GM12891 (cell line): ENCODE measurements around the gene ARRB2.

Source experiments
- DNase-seq: peaks from one replicate; pipeline ENCODE4 v3.0.0; 2011; ENCODE audit warnings: low spot score; ENCODE audit not compliant: insufficient read length
- FAIRE-seq: peaks from 2 replicates; lab custom pipeline; 2011; peaks lifted over from hg19 to GRCh38; lab: Jason Lieb, UNC
- PAX5 ChIP-seq: IDR thresholded peaks from 2 replicates; pipeline ENCODE4 v1.6.1; 2011; ENCODE audit warnings: low read length, moderate library complexity, mild to moderate bottlenecking; ENCODE audit not compliant: insufficient read depth, severe bottlenecking
- POLR2A ChIP-seq: IDR thresholded peaks from 2 replicates; pipeline ENCODE4 v1.6.1; 2011; ENCODE audit warnings: low read depth, low read length, control low read depth
- POLR2AphosphoS5 ChIP-seq: IDR thresholded peaks from 2 replicates; pipeline ENCODE4 v1.6.1; 2011; ENCODE audit warnings: low read depth, low read length, control low read depth
- POU2F2 ChIP-seq: IDR thresholded peaks from 2 replicates; pipeline ENCODE4 v1.6.1; 2011; ENCODE audit warnings: low read depth, mild to moderate bottlenecking, control low read depth, low read length, moderate library complexity
- SPI1 ChIP-seq: IDR thresholded peaks from 2 replicates; pipeline ENCODE4 v1.6.1; 2011; ENCODE audit warnings: low read depth, low read length, control low read depth
- TAF1 ChIP-seq: IDR thresholded peaks from 2 replicates; pipeline ENCODE4 v1.6.1; 2011; ENCODE audit warnings: low read depth, low read length, control low read depth

Gene ARRB2

GRCh38 chr17:4740584-4740983, 30.2 kb downstream of the ARRB2 start:
- DNase-seq (no peak), FAIRE-seq (no peak)
- TF ChIP-seq POLR2AphosphoS5 (no peak), POLR2A (no peak), POU2F2 (no peak), TAF1 (no peak), SPI1 (no peak), PAX5 (no peak)

- TF ChIP-seq TAF1 (no peak), SPI1 (no peak), POLR2A (no peak), PAX5 (no peak), POU2F2 (no peak), POLR2AphosphoS5 (no peak)
- FAIRE-seq (no peak), DNase-seq (no peak)
These were observed 31.1 kb downstream of the ARRB2 start for GRCh38 chr17:4741544-4741943.

- TF ChIP-seq POLR2AphosphoS5 (no peak), PAX5 (no peak), POU2F2 (no peak)
- DNase-seq, result no peak
- no peak for FAIRE-seq
These were observed 31.7 kb downstream of the ARRB2 start for GRCh38 chr17:4742133-4742532.

- no peak for FAIRE-seq
- TF ChIP-seq TAF1, result no peak
- no peak for TF ChIP-seq POU2F2
- no peak for TF ChIP-seq SPI1
- no peak for TF ChIP-seq POLR2AphosphoS5
- TF ChIP-seq POLR2A, result no peak
- no peak for TF ChIP-seq PAX5
- DNase-seq, result no peak
These were observed 32.2 kb downstream of the ARRB2 start for GRCh38 chr17:4742629-4743028.

- TF ChIP-seq TAF1 (no peak), SPI1 (no peak), POLR2A (no peak), POU2F2 (no peak), PAX5 (no peak), POLR2AphosphoS5 (no peak)
- FAIRE-seq, result no peak
- no peak for DNase-seq
These were observed 32.8 kb downstream of the ARRB2 start for GRCh38 chr17:4743216-4743615.

GRCh38 chr17:4743898-4744297, 33.5 kb downstream of the ARRB2 start:
- DNase-seq (no peak), FAIRE-seq (no peak)
- TF ChIP-seq PAX5 (no peak), SPI1 (no peak), TAF1 (no peak), POU2F2 (no peak), POLR2A (no peak), POLR2AphosphoS5 (no peak)

GRCh38 chr17:4744999-4745969, 34.9 kb downstream of the ARRB2 start:
- TF ChIP-seq TAF1 (no peak), SPI1 (no peak), POLR2A (no peak), POLR2AphosphoS5 (no peak), POU2F2 (no peak), PAX5 (no peak)
- DNase-seq (no peak), FAIRE-seq (no peak)

- TF ChIP-seq TAF1 (no peak), PAX5 (no peak), SPI1 (no peak), POU2F2 (no peak), POLR2A (no peak), POLR2AphosphoS5 (no peak)
- DNase-seq, result no peak
- FAIRE-seq, result peak; percentile 48
These were observed 37.4 kb downstream of the ARRB2 start for GRCh38 chr17:4747847-4748246.

GRCh38 chr17:4748686-4749085, 38.3 kb downstream of the ARRB2 start:
- DNase-seq (no peak), FAIRE-seq (no peak)
- TF ChIP-seq POLR2A (no peak), POLR2AphosphoS5 (no peak), TAF1 (no peak), PAX5 (no peak), POU2F2 (no peak), SPI1 (no peak)

- DNase-seq (no peak), FAIRE-seq (no peak)
- TF ChIP-seq POLR2AphosphoS5 (no peak), SPI1 (no peak)
These were observed 40.2 kb downstream of the ARRB2 start for GRCh38 chr17:4750606-4751005.
